MV-4-11 (cell line): ENCODE measurements around the gene ADK.

Experiments used
- DNase-seq: peaks from one replicate; lab custom pipeline; 2025; lab: John Stamatoyannopoulos, UW

Gene ADK

DNA sequence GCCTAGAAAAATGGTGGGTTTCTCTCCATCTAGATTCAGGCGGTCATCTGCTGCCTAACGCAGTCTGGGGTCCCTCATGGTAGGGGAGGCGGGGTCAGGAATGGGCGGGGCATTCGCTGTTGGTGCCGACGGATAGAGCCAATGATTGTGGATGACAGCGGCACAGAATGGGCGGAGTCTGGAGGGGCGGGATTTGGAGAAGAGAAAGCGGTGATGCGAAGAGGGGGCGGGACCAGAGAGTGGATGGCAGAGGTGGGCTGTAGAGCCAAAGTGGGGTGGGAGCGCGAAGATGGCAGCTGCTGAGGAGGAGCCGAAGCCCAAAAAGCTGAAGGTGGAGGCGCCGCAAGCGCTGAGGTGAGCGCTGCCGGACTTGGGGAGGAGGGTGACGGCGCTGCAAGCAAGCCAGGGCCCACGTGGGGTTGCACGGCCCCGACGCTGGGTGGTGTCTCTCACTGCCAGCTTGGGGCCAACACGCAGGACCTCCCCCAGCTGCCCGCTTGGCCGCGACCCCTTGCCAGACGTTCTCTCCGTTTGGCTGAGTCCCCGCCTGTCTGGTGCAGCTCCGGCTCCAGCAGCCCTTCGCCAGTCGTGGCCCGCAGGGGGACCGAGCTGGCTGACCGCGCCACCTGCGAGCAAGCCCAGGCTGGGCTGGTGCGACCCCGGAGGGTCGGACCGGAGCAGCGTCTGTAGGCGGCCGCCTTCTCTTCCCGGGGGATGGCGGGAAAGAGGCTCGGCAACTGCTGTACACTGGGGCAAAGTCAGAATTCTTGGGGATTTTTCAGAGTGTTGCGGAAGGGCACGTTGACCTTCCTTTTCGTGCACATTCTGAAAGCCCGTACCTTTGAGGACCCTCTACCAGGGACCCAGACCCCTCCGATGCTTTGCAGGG, at the start of gene ADK:
Gene ADK (plus strand): TSS at position 232 of the 889 bp plus-strand sequence. CDS start 58 bp downstream, at position 290.
- DNase-seq = peak; percentile 97

DNA sequence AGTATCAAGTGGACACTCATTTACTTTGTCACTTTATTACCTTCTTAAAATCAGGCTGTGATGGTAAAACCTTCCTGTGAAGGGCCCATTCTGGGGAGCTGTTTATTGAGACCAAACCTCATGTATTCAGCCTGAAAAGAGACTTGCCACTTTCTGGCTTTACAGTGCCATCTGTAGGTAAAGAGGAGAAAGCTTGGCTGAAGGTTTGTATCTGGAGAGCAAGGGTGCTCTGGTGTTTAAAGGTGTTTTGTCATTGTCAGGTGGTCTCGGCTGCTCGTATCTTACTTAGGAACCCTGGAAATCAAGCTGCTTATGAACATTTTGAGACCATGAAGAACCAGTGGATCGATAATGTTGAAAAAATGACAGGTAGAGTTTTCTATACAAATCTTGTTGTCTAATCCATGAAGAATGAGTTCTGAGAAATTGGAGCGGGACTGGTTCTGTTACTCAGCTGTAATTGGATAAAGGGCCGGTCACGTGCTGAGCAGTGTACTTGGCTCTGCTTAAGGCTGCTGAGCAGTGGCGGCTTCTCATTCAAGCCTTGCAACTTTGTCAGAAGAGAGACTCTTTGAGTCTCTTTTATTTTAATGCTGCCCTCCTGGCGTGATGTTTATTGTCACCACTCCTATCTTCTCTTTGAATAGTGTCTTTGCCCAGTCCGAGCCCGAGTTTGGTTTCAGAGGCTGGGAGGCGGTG, 47.3 kb upstream of the ADK start:
- DNase-seq = peak; percentile 32

DNA sequence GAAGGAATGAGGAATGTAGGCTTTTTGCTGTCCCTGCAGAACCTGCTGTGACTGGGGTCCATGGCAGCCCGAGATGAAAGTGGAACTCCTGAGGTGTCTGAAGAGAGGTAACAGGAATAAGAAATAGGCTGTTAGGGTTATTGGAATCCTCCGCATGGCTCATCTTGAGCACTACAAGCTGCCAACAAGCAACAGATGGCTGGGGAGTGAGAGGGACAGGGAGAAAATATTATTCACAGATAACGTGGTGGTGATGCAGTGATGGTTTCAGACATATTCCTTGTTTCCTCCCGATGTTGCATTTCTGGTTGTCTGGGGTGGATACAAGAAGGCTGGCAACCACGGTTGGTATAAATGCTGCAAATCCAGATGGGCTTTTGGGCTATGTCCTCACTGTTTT, 46.5 kb upstream of the ADK start:
- DNase-seq = no peak

DNA sequence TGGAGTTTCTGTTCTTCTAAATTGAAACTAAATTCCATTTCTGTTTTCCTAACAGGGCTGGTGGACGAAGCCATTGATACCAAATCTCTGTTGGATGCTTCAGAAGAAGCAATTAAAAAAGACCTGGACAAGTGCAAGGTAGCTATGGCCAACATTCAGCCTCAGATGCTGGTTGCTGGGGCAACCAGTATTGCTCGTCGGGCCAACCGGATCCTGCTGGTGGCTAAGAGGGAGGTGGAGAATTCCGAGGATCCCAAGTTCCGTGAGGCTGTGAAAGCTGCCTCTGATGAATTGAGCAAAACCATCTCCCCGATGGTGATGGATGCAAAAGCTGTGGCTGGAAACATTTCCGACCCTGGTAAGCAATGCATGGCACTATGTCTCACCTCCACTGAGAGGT, 46.0 kb upstream of the ADK start:
- no peak for DNase-seq

GRCh38 chr10:74107391-74107790, 43.6 kb upstream of the ADK start:
- no peak for DNase-seq

DNA sequence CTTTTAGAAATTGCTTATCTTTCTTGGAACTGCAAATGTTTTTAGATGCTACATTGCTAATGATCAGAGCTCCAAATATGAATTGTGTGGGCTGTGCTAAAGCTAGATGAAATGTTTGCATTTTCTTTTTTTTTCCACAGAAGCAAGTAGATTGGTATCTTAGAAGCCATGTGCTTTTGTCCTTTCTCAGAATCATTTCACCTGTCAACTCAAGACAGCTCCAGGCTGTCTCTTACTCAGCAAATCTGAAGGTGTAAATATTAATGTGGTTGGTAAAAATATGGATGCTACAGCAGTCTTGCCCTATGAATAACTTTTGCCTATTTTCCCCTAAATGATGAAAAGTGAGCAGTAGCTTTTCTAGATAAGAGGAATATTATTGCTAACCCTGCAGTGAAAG, 41.6 kb upstream of the ADK start:
- no peak for DNase-seq

- DNase-seq = no peak
Observed at GRCh38 chr10:74110120-74110519, 40.9 kb upstream of the ADK start.

DNA sequence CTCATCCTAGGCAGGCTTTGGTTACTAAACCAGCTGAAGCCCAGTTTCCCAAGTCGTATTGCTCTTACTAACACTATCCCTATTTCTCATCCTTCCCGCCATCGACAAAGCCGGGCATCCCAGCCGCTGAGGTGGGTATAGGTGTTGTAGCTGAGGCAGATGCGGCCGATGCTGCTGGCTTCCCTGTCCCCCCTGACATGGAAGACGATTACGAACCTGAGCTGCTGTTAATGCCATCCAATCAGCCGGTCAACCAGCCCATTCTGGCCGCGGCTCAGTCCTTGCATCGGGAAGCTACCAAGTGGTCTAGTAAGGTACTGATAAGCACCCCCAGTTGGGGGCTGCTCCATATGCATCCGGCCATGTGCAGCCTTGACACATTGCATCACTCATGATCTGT, 39.2 kb upstream of the ADK start:
- DNase-seq = no peak

GRCh38 chr10:74113546-74113945, 37.5 kb upstream of the ADK start:
- no peak for DNase-seq

DNA sequence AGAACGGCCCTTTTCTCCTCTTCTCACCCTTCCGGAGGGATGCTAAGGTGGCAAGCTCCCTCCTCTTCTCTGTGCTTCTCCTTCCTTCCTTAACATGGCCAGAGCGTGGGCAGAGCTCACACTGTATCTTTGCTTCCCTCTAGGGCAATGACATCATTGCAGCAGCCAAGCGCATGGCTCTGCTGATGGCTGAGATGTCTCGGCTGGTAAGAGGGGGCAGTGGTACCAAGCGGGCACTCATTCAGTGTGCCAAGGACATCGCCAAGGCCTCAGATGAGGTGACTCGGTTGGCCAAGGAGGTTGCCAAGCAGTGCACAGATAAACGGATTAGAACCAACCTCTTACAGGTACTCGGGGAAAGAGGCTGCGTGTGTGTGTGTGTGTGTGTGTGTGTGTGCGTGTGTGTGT, 37.0 kb upstream of the ADK start:
- no peak for DNase-seq

- DNase-seq = no peak
Observed at GRCh38 chr10:74117738-74118137, 33.3 kb upstream of the ADK start.

DNA sequence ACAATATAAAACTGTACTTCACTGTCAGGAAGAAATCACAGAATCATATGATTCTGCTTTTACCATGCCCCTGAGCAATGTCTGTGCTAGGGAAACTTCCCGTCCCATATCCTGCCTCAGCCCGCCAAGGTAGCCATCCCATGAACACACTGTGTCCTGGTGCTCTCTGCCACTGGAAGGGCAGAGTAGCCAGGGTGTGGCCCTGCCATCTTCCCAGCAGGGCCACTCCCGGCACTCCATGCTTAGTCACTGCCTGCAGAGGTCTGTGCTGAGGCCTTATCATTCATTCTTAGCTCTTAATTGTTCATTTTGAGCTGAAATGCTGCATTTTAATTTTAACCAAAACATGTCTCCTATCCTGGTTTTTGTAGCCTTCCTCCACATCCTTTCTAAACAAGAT, 32.2 kb upstream of the ADK start:
- no peak for DNase-seq

DNA sequence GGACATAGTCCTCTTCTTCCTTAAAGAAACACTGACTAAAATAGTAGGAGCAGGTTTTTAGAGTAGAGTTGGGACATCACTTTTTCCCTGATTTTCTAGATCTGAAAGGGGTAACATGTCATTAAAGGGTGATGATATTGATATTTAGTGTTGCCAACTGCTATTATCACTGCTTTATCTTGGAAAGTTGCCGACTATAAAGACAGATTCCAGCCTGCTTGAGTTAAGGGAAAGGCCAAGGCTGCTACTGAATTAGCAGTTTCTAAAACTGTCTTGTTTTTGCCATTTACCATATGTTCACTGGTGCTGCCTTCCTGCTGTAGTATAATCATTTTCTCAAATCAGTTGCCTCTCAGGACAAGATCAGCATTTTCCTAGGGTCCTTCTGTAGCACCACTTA, 30.1 kb upstream of the ADK start:
- DNase-seq = no peak

DNA sequence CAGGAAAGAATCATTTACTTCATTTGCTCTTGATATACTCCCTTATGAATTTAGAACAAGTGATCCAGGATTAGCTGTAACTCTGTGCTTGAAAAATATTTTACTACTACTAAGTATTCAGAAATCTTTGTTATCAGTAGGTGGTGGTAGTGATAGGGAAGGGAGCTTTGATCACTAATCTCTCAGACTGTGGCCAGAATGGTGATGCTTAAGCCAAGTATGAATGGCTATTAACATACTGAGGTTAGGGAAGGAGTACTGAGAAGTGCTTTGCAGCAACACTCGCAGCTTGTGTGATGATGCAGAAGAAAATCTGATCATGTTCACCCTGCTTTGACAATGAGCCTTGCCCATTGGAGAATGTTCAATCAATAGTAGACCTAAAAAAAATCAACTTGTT, 29.7 kb upstream of the ADK start:
- DNase-seq = no peak

- DNase-seq = no peak
Observed at GRCh38 chr10:74122060-74122459, 29.0 kb upstream of the ADK start.

- peak; percentile 11 for DNase-seq
Observed at GRCh38 chr10:74123081-74123480, 27.9 kb upstream of the ADK start.

DNA sequence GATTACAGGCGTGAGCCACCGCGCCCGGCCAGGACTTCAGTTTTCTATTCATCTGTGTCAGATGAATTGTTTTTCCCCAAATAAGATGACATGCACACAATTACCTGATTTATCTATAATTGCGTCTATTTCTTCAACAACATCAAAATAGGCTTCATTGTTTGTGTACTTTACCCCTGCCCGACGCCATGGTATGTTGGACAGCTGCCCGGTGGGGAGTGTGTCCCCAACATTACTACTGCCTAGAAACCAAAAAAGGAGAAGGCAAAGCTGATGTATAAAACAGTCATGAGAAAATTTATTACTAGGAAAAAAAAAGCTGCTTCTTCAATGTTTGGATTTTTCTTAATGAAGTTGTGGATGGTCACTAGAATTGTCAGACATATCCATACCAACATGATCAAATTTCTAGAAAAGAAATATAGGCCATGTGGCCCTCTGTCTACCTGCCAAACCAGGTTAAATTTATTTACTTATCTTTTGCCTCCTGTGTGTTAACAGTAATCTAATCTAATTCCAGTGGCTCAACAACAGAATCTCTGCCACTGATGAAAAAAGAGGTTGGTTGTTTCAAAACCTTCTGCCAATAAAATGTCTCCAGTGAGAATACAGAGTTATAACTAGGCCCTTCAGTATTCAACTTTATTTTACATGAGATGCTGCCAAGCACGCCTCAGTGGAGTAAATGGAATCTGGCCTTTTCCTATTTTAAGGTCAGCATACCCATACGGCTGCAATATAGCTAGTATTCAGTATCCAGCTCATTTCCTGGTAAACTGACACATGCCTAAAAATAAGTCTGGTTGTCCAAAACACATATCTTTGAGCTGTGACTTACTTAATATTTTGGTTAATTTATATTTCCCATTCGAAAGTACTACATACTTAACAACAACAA, 16.8 kb upstream of the ADK start:
- DNase-seq = no peak

DNA sequence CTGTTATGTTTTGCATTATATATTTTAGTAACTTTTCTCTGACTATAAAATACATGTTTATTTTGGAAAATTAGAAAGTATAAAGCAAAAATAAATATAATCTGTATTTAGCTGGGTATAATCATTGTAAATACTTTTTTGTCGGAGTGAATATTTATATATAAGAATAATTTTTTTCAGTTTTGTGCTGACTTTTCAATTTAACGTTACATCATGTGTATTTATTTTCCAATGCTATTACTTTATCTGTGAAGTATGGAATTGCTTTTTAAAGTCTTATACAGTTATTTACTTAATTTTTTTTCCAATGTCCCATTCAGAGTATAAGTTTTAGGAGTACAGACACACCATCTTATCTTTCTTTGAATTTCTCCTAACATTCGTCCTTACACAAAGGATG, 15.6 kb upstream of the ADK start:
- DNase-seq = no peak

- no peak for DNase-seq
Observed at GRCh38 chr10:74137992-74138391, 13.0 kb upstream of the ADK start.

DNA sequence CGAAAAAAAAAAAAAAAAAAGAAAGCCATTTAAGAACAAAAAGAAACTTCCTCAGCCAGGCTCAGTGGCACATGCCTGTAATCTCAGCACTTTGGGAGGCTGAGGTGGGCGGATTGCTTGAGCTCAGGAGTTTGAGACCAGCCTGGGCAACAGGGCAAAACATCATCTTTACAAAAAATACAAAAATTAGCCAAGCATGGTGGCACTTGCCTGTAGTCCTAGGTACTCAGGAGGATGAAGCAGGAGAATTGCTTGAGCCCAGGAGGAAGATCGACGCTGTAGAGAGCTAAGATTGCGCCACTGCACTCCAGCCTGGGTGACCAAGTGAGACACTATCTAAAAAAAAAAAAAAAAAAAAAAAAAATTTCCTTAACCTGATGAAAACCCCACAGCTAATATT, 12.4 kb upstream of the ADK start:
- DNase-seq = peak; percentile 8

DNA sequence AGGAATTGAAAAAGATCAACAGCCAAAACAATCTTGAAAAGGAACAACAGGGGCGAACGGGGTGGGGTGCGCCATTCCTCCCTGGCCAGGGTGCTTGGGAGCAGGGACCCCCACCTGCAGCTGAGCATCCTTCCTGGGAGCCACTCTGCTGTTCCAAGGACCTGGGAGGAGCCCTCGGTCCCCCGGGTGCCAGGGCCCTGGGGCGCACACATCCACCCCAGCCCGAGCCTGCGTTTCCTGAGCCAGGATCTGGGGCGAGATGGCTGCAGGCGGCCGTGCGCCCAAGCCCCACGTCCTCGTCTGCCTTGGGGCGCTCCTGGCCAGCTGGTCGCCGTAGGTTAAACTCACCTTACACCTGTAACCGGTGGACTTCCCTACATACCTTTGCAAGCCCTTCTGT, 11.0 kb upstream of the ADK start:
- DNase-seq = no peak

DNA sequence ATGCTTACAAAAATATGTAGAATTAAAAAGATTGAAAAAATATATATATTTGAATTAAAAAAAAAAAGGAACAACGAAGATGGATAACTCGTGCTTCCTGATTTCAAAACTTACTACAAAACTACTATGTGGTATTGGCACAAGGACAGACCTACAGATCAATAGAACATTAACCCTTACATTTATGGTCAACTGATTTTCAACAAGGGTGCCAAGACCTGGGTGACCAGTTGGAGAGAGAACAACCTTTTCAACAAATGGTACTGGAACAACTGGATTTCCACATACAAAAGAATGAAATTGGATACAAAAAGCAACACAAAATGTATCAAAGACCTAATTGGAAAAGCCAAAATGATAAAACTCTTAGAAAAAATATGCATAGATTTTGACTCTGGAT, 10.5 kb upstream of the ADK start:
- DNase-seq = no peak

- DNase-seq = no peak
Observed at GRCh38 chr10:74145133-74145532, 5.9 kb upstream of the ADK start.
